Raji (cell line): Measurements from ENCODE around the gene CFL1.

Experiments
- POLR2A ChIP-seq: IDR thresholded peaks from 2 replicates; pipeline ENCODE4 v1.6.1; 2011; ENCODE audit warnings: low read depth, low read length, control low read depth; ENCODE audit not compliant: insufficient read depth

Gene CFL1

GRCh38 chr11:65891219-65892136 lies 33.5 kb upstream of the CFL1 start:
- peak; percentile 47; the same call in 1 of the 2 replicates for TF ChIP-seq POLR2A

- peak; percentile 97 for TF ChIP-seq POLR2A
These were observed 32.6 kb upstream of the CFL1 start, which contains the start of gene CCDC85B for GRCh38 chr11:65890324-65891218. TSS of gene CCDC85B (plus strand) at chr11:65890673. CDS start at chr11:65890784, 111 bp downstream.

GRCh38 chr11:65888163-65888814 lies 30.3 kb upstream of the CFL1 start, which contains the start of gene FIBP:
TSS of gene FIBP (minus strand) at chr11:65888471. CDS start at chr11:65888418, 53 bp downstream.
- TF ChIP-seq POLR2A: peak; percentile 98

GRCh38 chr11:65887723-65888162 lies 29.8 kb upstream of the CFL1 start:
- TF ChIP-seq POLR2A: no peak

- no peak for TF ChIP-seq POLR2A
These were observed 29.1 kb upstream of the CFL1 start for GRCh38 chr11:65886826-65887722.

- no peak for TF ChIP-seq POLR2A
These were observed 28.0 kb upstream of the CFL1 start for GRCh38 chr11:65885808-65886536.

GRCh38 chr11:65885231-65885630 lies 27.3 kb upstream of the CFL1 start:
- TF ChIP-seq POLR2A: no peak

- peak; percentile 19; the same call in 1 of the 2 replicates for TF ChIP-seq POLR2A
These were observed 26.7 kb upstream of the CFL1 start for GRCh38 chr11:65884716-65885092.

GRCh38 chr11:65883786-65884715 lies 26.1 kb upstream of the CFL1 start:
- TF ChIP-seq POLR2A: no peak

- TF ChIP-seq POLR2A: no peak
These were observed 25.2 kb upstream of the CFL1 start for GRCh38 chr11:65883058-65883761.
